ENCODE results near the gene SVBP. TPM values are rescaled to one million over a fixed set of nuclear protein-coding genes. Genes with fewer than 3 reads are reported as not detected.
"Not testable (repeated sequence)": the region's sequence is repeated elsewhere in the genome, so short reads cannot be mapped to it uniquely, and the experiment has no call there.

SVBP gene
- total RNA-seq, 1 donor from 2014 or later: 17.7 TPM

GRCh38 chr1:42815941-42816584 lies 1.1 kb downstream of the SVBP start:
- DNase-seq (ENCODE audit: low spot score): no peak

GRCh38 chr1:42814815-42815214 lies 2.4 kb downstream of the SVBP start:
- intact Hi-C loops (cut with DNase I): not testable (repeated sequence)

More at GRCh38 chr1:42815941-42816584, 1.1 kb downstream of the SVBP start:
- intact Hi-C loops (cut with DNase I): loop anchor here (2.0 kb wide), 2 partner anchors 31 to 49 kb away; partner anchors contain the start of genes C1orf50, P3H1 and ZNF691

GRCh38 chr1:42807056-42807668 lies 10.0 kb downstream of the SVBP start:
- DNase-seq (ENCODE audit: low spot score): no peak
- intact Hi-C loops (cut with DNase I): no loop called here

More at GRCh38 chr1:42814815-42815214, 2.4 kb downstream of the SVBP start:
- DNase-seq (ENCODE audit: low spot score): not testable (repeated sequence)

DNA sequence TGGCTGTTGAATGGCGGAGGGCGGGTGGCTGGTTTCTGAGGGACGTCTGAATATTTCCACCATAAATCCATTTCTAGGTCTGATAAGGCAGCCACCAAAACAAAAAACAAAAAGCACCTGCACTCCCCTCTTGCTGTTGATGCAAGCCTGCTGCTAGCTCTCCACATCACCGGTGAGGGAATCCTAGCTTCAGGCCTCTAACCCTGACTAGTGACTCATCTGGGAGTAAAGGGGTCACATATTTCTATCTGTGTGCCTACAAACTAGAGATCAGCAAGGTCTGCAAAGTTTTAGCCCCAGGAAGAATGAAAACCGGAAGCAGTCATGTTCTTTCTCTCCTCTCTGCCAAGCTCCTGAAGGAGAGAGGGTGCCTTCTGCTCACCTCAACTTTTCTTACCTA lies 10.6 kb downstream of the SVBP start:
- intact Hi-C loops (cut with DNase I): no loop called here
- DNase-seq (ENCODE audit: low spot score): no peak

DNA sequence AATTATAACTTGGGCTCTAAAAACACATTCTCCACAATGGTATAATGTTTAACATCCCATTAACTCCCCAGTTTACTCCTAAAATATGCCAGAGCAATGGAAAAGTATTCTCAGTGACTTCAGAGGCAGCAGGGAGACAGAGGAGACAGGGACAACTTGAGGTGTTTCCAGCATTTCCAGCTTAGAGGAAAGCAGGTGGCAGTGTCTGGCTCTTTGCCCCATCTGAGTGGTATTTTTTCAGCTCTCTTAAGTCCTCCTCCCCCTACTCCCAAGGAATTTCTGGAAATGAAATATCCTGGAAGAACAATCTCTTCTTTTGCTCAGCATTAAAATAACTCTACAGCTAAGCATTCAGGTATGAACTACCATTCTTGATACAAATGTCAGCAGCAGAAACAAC lies 11.0 kb downstream of the SVBP start:
- intact Hi-C loops (cut with DNase I): no loop called here

GRCh38 chr1:42801832-42802473 lies 15.2 kb downstream of the SVBP start:
- DNase-seq (ENCODE audit: low spot score): no peak
- intact Hi-C loops (cut with DNase I): no loop called here

More for the DNA sequence above, 11.0 kb downstream of the SVBP start:
- DNase-seq (ENCODE audit: low spot score): no peak

DNA sequence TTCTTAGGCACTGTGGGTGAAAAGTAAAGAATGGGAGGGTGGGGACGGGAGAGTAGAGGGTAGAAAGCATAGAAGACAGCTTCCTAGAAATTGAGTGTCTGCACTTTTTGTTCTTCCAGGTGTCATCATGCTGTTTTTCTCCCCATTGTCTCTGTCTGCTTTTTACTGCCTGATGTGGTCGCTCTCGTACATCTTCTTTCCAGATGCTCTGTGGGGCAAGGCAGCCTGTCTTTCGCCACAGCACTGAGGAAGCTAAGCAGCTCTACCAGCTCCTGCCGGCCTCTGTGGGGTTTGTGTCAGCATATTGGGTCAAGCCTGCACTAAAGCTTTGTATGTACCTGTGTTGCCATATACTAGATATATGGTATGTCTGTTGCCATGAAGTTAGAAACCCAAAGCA lies 19.2 kb downstream of the SVBP start:
- no peak for DNase-seq (ENCODE audit: low spot score)
- intact Hi-C loops (cut with DNase I): no loop called here

GRCh38 chr1:42797414-42797813 lies 19.8 kb downstream of the SVBP start:
- no peak for DNase-seq (ENCODE audit: low spot score)
- intact Hi-C loops (cut with DNase I): no loop called here

DNA sequence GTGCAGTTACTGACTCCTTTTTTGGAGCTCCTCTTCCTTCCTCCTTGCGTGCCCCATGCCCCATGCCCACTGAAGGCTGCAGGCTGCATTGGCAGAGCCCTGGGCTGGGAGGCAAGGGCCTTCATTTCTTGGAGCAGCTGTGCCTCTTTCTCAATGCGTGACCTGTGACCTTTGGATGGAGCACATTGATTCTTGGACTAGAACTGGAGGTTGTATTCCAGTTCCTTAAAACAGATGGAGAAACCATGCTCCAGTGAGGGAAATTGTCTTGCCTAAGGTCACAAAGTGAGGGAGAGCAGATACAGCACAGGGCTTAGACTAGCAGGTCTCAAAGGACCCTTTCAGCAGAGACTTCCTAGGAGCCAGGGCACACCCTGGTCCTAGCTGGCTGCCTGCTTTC lies 23.4 kb downstream of the SVBP start:
- intact Hi-C loops (cut with DNase I): no loop called here
- no peak for DNase-seq (ENCODE audit: low spot score)

GRCh38 chr1:42788021-42788420 lies 29.2 kb downstream of the SVBP start:
- intact Hi-C loops (cut with DNase I): no loop called here
- no peak for DNase-seq (ENCODE audit: low spot score)

DNA sequence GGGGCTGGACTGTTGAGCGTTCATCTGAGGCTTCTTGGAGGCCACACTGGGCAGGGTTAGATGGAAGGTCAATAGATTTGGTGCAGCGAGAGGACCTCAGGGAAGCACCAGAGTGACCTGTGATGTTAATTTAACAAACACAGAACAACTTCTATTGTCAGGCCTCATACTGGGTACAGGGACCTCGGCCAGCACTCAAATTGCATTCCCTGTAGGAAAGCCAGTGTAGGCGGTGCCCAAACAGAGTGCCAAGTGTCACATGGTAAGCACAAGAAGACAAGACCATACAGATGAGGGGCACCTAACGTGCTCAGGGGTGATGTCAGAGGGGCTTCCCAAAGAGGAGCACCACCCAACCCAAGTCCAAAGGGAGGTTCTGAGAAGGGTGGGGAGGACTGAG lies 31.1 kb downstream of the SVBP start:
- intact Hi-C loops (cut with DNase I): no loop called here
- DNase-seq (ENCODE audit: low spot score): no peak

DNA sequence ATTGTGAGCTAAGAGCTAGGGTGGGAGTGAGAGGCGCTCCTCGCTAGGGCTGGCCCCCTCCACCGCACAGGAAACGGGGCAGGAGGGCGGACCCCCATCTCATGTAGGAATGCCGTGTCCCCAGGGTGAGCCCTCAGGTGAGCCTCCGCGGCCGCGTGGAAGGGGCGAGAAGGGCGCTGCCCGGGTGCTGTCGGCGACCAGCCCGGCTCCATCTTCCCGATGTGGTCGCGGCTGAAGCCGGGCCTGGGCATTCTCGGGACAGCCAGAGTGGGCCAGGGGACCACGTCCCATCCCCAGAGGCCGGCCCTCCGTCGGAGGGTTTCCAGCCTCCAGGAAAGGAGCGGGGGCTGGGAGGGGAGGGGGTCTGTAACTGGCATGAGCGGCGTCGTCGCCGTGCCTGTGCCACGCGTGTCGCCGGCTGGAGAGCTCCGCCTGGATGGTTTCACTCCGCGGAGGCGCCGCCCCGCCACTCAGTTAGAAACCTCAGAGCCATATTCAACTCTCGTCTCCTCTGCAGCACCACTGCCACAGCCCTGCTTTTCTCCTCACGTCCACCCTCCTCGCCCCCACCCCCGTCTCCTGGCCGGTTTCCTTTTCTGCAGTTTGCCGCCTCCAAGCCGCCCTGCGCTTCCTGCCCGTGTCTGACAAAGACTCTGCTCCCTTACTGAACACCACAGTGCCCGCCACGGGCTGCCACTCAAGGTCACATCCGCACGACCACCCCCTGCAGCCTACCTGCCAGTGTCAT lies 32.1 kb downstream of the SVBP start, which contains the start of gene TMEM269:
Gene TMEM269 (plus strand): TSS at position 46 of the 748 bp plus-strand sequence. CDS start 4,903 bp downstream, outside the sequence.
- intact Hi-C loops (cut with DNase I): no loop called here
- DNase-seq (ENCODE audit: low spot score): no peak

- intact Hi-C loops (cut with DNase I): no loop called here
- no peak for DNase-seq (ENCODE audit: low spot score)
These were observed 32.7 kb downstream of the SVBP start for GRCh38 chr1:42784547-42784945.

DNA sequence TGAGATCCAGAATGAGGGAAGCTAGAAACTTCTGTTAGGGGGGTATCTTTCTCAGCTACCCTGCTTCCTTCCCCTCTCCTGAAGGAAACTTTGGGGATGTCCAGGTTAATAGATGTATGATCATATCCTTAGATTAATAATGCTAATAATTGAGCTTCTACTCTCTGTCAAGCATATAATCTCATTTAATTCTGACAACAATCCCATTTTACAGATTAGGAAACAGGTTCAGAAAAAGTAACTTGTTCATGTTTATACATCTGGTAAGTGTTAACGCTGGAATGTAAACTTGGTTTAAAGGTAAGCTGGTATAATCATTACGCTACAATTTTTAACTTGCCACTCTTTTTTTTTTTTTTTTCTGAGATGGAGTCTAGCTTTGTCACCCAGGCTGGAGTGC lies 34.1 kb downstream of the SVBP start:
- intact Hi-C loops (cut with DNase I): no loop called here
- DNase-seq (ENCODE audit: low spot score): no peak

- intact Hi-C loops (cut with DNase I): no loop called here
- no peak for DNase-seq (ENCODE audit: low spot score)
These were observed 37.0 kb downstream of the SVBP start for GRCh38 chr1:42780176-42780575.

DNA sequence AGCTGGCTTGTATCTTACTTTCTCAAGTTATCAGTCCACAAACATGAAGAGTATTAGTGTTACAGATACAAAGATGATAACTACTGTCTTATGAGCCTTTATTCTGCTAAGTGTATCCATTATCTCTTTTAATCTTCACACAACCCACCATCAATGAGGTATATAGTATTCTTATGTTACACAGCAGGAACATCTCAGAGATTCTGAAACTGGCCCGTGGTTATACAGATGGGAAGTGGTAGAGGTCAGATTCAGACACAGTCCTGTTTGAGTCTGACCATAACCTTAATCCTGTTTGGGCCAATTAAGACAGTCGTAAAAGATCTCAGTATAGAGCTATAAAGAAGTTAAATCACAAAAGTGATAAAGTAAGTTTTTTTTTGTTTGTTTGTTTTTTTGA lies 37.5 kb downstream of the SVBP start:
- intact Hi-C loops (cut with DNase I): loop anchor here (2.0 kb wide), 1 partner anchor 295 kb away; no protein-coding TSS in a partner anchor
- DNase-seq (ENCODE audit: low spot score): no peak

DNA sequence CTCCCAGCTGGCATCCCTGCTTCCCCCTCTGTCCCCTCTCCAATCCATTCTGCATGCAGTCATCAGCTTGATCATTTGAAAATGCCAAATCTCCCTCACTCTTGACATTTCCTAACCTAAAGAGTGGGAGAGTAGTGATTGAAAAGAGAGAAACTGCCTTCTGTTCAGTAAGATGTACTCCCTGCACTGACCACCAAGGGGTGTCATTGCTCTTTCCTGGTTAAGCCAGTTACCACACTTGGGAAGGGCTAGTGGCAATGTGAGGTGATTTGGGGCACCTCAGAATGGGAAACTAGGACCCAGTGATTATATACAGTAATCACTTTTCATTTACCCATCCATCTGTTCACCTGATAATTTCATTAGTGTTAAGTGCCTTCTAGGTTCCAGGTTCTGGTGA lies 39.3 kb downstream of the SVBP start:
- no peak for DNase-seq (ENCODE audit: low spot score)
- intact Hi-C loops (cut with DNase I): loop anchor here (2.0 kb wide), 1 partner anchor 297 kb away; no protein-coding TSS in a partner anchor

DNA sequence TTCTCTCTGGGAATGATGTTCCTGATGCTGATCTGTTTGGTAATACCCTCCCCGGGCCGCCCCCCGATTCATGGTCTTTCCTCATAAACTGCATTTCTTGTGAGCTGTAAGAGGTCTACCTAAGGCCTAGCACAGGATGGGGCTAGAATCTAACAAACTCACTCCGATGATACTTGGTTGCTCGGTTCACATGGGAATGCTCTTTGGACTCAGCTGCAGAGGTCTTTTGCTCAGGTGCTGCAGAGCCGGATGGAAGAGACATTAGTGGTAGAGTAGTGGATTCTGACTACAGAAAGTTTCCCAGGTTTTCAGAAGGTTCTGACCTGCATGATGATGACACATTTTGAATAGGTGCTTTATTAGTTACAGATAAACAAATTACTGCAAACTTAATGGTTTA lies 40.7 kb downstream of the SVBP start:
- intact Hi-C loops (cut with DNase I): no loop called here
- DNase-seq (ENCODE audit: low spot score): no peak

DNA sequence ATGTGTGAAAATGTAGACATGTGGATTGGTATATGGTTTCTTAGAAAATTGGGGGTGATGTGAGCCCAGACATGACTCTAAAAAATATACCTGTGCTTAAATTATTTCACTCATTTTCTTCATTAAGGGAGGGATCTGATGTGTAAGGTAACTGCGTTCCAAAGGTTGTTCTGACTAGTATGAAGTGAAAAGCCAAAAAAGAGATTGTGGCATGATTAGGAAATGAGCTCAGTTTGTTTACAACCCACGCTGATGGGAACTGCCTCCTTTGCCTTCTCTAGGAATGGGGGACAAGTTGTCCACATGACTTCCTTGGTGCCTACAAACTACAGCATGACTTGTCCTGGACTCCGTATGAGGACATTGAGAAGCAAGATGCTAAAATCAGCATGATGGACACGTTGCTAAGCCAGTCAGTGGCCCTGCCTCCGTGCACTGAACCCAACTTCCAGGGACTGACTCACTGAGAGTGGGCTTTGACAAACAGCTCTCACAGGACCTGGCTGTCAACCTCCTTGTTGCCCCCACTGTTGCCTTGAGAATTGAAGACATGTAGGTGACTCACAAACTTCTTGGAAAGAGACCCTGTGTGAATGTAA lies 42.2 kb downstream of the SVBP start:
- no peak for DNase-seq (ENCODE audit: low spot score)
- intact Hi-C loops (cut with DNase I): no loop called here

- intact Hi-C loops (cut with DNase I): no loop called here
These were observed 43.8 kb downstream of the SVBP start for GRCh38 chr1:42773420-42773819.

More at GRCh38 chr1:42773420-42773819, 43.8 kb downstream of the SVBP start:
- no peak for DNase-seq (ENCODE audit: low spot score)
